Tibial nerve (tissue), 4 donors: ENCODE results near the gene CNST.

Experiments used
- EP300 ChIP-seq, 2 donors: sonication (generic); formaldehyde crosslinking; IDR thresholded peaks; one replicate each; pipeline ENCODE4 v1.6.1; 2017; ENCODE audit warnings: antibody characterized with exemption in 2 of 2, mild to moderate bottlenecking in 1 of 2
- POLR2A ChIP-seq, 2 donors: fragments of 450-650 bp; IDR thresholded peaks; one replicate each; pipeline ENCODE4 v1.6.1; 2017; ENCODE audit warnings: antibody characterized with exemption in 2 of 2, mild to moderate bottlenecking in 2 of 2, moderate library complexity in 2 of 2
- TF ChIP-seq, protein P1 (sequence below), 5 experiments: fragments of 200-600 bp in 3 of 5; fragments of 450-650 bp in 2 of 5; sonication (generic) in 3 of 5; IDR thresholded peaks; one replicate each; pipeline ENCODE4 v1.5.1; 2016 to 2019; ENCODE audit warnings: antibody characterized with exemption in 5 of 5, mild to moderate bottlenecking in 3 of 5, moderate library complexity in 2 of 5

DNA sequence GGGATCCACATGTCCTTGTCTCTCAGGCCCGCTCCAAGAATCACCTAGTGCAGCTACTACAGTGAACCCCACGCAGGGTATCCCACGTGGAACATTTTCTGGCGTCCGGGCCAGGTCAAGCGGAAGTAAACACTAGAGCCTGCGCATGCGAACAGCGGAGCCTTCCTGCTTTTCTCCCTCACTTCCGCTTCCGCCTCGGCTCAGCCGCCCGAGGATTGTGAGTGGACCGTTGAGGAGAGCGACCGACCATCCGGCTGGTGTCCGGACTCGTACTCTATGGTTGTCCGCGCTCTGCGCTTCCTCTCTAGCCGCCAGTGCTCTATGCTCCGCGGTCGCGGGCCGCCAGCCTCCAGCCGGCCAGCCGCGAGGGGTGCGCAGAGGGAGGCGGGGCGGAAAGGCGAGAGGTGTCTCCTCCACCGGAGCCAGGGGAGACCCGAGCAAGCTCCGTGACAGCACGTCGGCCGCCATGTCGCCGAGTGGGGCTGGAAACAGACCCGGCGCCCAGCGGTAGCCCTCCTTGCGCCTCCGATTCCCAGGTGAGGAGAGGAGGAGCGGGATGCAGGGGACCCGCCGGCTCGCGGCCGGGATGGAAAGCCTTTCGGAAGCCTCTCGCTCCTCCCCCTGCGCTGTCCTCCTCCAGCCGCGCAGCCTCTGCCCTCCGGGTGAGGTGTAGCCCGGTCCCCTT, at the start of gene CNST, which contains the start of gene TFB2M:
- peak; percentile 64 to 76 for TF ChIP-seq POLR2A (IDR thresholded peaks at IDR 0.05)
- peak; percentile 94 to 96 for TF ChIP-seq EP300 (IDR thresholded peaks at IDR 0.05)
- TF ChIP-seq, protein P1, sequence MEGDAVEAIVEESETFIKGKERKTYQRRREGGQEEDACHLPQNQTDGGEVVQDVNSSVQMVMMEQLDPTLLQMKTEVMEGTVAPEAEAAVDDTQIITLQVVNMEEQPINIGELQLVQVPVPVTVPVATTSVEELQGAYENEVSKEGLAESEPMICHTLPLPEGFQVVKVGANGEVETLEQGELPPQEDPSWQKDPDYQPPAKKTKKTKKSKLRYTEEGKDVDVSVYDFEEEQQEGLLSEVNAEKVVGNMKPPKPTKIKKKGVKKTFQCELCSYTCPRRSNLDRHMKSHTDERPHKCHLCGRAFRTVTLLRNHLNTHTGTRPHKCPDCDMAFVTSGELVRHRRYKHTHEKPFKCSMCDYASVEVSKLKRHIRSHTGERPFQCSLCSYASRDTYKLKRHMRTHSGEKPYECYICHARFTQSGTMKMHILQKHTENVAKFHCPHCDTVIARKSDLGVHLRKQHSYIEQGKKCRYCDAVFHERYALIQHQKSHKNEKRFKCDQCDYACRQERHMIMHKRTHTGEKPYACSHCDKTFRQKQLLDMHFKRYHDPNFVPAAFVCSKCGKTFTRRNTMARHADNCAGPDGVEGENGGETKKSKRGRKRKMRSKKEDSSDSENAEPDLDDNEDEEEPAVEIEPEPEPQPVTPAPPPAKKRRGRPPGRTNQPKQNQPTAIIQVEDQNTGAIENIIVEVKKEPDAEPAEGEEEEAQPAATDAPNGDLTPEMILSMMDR (IDR thresholded peaks at IDR 0.05), result peak in 2 of 5 experiments; percentile 32 to 42
